ENCODE data around the gene SLC27A5.
A peak's percentile ranks its signal among the peaks of the same experiment; 100 is the strongest.

Gene SLC27A5

GRCh38 chr19:58474291-58474996 lies 37.3 kb downstream of the SLC27A5 start:
- Histone ChIP-seq H3K27ac (ENCODE audit: extremely low read depth, low read depth, low read length) (peak overlapping the region; percentile 69), H3K4me3 (ENCODE audit: low read depth, low read length) (no peak overlapping the region)

More at GRCh38 chr19:58474291-58474996, 37.3 kb downstream of the SLC27A5 start:
- TF ChIP-seq ZNF837 (tag by site-specific recombination; IDR thresholded peaks at IDR 0.05) (no peak), ZNF24 (tag by site-specific recombination; IDR thresholded peaks at IDR 0.05) (no peak), KLF17 (tag by site-specific recombination; IDR thresholded peaks at IDR 0.05) (no peak), MYNN (tag by site-specific recombination; IDR thresholded peaks at IDR 0.05; ENCODE audit: borderline replicate concordance) (no peak), SCRT1 (tag by site-specific recombination; IDR thresholded peaks at IDR 0.05; ENCODE audit: borderline replicate concordance) (no peak), ZNF341 (tag by site-specific recombination; IDR thresholded peaks at IDR 0.05; ENCODE audit: low read depth) (no peak), ZBTB49 (tag by site-specific recombination; IDR thresholded peaks at IDR 0.05; ENCODE audit: low read depth) (no peak), TCF7L2 (IDR thresholded peaks at IDR 0.05; ENCODE audit: borderline replicate concordance, low read depth, low read length) (no peak), ZNF521 (tag by site-specific recombination; IDR thresholded peaks at IDR 0.05) (no peak), GLIS1 (tag by site-specific recombination; IDR thresholded peaks at IDR 0.05) (no peak), ZNF292 (tag by site-specific recombination; IDR thresholded peaks at IDR 0.05; ENCODE audit: borderline replicate concordance, low read depth) (no peak), ZXDB (tag by site-specific recombination; IDR thresholded peaks at IDR 0.05) (no peak), ZFP69B (tag by site-specific recombination; IDR thresholded peaks at IDR 0.05) (no peak), ZNF518A (tag by site-specific recombination; conservative IDR thresholded peaks at IDR 0.05; ENCODE audit: low read depth) (no peak), ZNF645 (tag by site-specific recombination; IDR thresholded peaks at IDR 0.05) (no peak), FEZF1 (tag by site-specific recombination; IDR thresholded peaks at IDR 0.05) (no peak), SETDB1 (IDR thresholded peaks at IDR 0.05; ENCODE audit: insufficient read length, low read length) (no peak), ZFP3 (tag by site-specific recombination; IDR thresholded peaks at IDR 0.05; ENCODE audit: low read depth) (no peak)
- Histone ChIP-seq H3K9me3 (ENCODE audit: control insufficient read depth, insufficient read depth, low read depth, low read length) (no peaks in the 10 kb centered on the region), H3K36me3 (ENCODE audit: control insufficient read depth in 2 of 2, insufficient read depth in 1 of 2, low read length in 2 of 2) (peaks cover 13 to 61% of the 10 kb centered on the region in 2 experiments), H3K4me1 (ENCODE audit: control insufficient read depth, insufficient read depth, low read length) (peaks cover 7% of the 10 kb centered on the region; the same call in 1 of the 2 replicates)
- ChIA-PET CTCF (interaction anchor here (1.8 to 2.2 kb wide), 2 partner anchors 45 kb away, joined by 6 to 10 read pairs; partner anchors contain the start of gene ZBTB45), POLR2A (interaction anchor here (0.7 to 2.5 kb wide), 6 partner anchors 23 to 196 kb away, joined by 4 to 11 read pairs (median 8); partner anchors contain the start of genes ZBTB45, ZNF324B, ZNF497 and ZNF584)
